ENCODE results near the gene TRIM46. TPM values are rescaled to one million over a fixed set of nuclear protein-coding genes. Genes with fewer than 3 reads are reported as not detected.

Gene TRIM46
- total RNA-seq, 1 experiment from 2014 or later, result 0.21 TPM

GRCh38 chr1:155183775-155184221, 10.1 kb downstream of the TRIM46 start:
- H3K27me3 Mint-ChIP-seq (ENCODE audit: insufficient read depth, unreplicated experiment), result no peaks in the 10 kb centered on the region
- H3K9me3 Mint-ChIP-seq (ENCODE audit: unreplicated experiment), result no peaks in the 10 kb centered on the region
- peaks cover 21% of the 10 kb centered on the region for H3K4me1 Mint-ChIP-seq (ENCODE audit: insufficient read depth, unreplicated experiment)
- peaks cover 33% of the 10 kb centered on the region for H3K36me3 Mint-ChIP-seq (ENCODE audit: insufficient read depth, unreplicated experiment)
- ChIA-PET POLR2A (interaction anchor here (0.6 to 15.7 kb wide), 5 partner anchors 11 to 219 kb away, joined by 3 to 215 read pairs (median 3); partner anchors contain the start of gene KRTCAP2), CTCF (interaction anchor here (0.8 to 2.0 kb wide), 5 partner anchors 9 to 91 kb away, joined by 3 to 17 read pairs (median 6); partner anchors contain the start of gene KRTCAP2)
- BruUV-seq (replicated peaks), result no TSS peak
- H3K27ac Mint-ChIP-seq (ENCODE audit: low read depth, unreplicated experiment), result peak overlapping the region; percentile 4
- DNase-seq (ENCODE audit: unreplicated experiment), result no peak
- TF ChIP-seq CTCF (IDR thresholded peaks at IDR 0.05; ENCODE audit: unreplicated experiment), result no peak
- intact Hi-C loops (cut with micrococcal nuclease), result no loop called here
- H3K4me3 Mint-ChIP-seq (ENCODE audit: unreplicated experiment), result no peak overlapping the region

- BruUV-seq (replicated peaks), result no TSS peak
Observed at GRCh38 chr1:155184351-155184811, 10.7 kb downstream of the TRIM46 start.

DNA sequence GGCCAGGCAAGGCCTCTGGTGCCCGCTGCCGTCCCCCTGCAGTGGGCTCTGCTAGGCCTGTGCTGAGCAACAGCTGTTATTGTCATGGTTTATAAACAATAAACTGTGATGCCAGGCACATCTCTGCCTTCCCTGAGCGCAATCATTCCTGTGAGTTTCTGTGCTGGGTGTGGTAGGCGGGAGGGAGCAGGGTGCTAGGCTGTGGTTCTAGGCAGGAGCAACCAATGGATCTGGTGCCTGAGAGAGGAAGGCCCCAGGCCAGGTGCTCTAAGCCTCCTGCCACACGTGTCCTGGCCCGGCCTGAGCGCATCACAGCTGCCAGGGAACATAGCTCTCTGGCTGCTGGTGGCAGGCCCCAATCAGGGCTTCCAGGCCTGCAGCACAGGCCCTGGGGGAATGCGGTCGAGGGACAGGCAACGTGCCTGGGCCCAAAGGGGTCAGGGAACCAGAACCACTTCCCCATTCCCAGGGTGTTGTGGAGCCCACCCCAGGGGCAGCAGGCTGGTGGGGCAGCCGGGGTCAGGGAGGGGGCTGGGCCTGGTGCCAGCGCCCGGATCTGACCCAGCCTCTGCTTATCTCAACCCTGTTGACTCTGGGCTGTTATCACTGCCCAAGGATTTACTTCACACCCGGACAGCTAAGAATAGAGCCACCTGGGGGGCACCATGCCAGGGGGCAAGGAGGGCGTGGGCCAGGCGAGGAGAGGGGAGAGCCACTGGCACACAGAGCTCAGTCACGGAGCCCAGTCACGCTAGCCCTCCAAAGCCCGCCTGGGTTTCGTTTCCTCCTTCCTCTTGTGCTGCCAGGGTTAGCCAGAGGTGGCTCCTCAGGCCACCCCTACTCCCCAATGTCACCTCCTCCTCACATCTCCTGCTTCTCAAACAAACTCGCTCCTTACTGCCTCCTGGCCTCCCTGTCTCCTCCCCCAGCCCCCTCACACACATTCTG, 11.5 kb downstream of the TRIM46 start:
- intact Hi-C loops (cut with micrococcal nuclease), result no loop called here
- BruUV-seq (replicated peaks), result no TSS peak
- no peak overlapping the region for H3K4me3 Mint-ChIP-seq (ENCODE audit: unreplicated experiment)
- no peak overlapping the region for H3K27ac Mint-ChIP-seq (ENCODE audit: low read depth, unreplicated experiment)
- peaks cover 33% of the 10 kb centered on the region for H3K36me3 Mint-ChIP-seq (ENCODE audit: insufficient read depth, unreplicated experiment)
- peaks cover 21% of the 10 kb centered on the region for H3K4me1 Mint-ChIP-seq (ENCODE audit: insufficient read depth, unreplicated experiment)
- ChIA-PET POLR2A (interaction anchor here (1.5 to 15.7 kb wide), 3 partner anchors 10 to 22 kb away, joined by 4 to 215 read pairs (median 11); partner anchors contain the start of gene KRTCAP2), CTCF (interaction anchor here (0.6 to 2.7 kb wide), 7 partner anchors 8 to 47 kb away, joined by 4 to 18 read pairs (median 12); partner anchors contain the start of gene KRTCAP2)
- TF ChIP-seq CTCF (IDR thresholded peaks at IDR 0.05; ENCODE audit: unreplicated experiment), result no peak
- no peak for DNase-seq (ENCODE audit: unreplicated experiment)
- no peaks in the 10 kb centered on the region for H3K9me3 Mint-ChIP-seq (ENCODE audit: unreplicated experiment)
- H3K27me3 Mint-ChIP-seq (ENCODE audit: insufficient read depth, unreplicated experiment), result no peaks in the 10 kb centered on the region

More at GRCh38 chr1:155184351-155184811, 10.7 kb downstream of the TRIM46 start:
- Mint-ChIP-seq H3K4me1 (ENCODE audit: insufficient read depth, unreplicated experiment) (peaks cover 21% of the 10 kb centered on the region), H3K9me3 (ENCODE audit: unreplicated experiment) (no peaks in the 10 kb centered on the region), H3K27me3 (ENCODE audit: insufficient read depth, unreplicated experiment) (no peaks in the 10 kb centered on the region), H3K27ac (ENCODE audit: low read depth, unreplicated experiment) (no peak overlapping the region), H3K4me3 (ENCODE audit: unreplicated experiment) (no peak overlapping the region), H3K36me3 (ENCODE audit: insufficient read depth, unreplicated experiment) (peaks cover 33% of the 10 kb centered on the region)
- DNase-seq (ENCODE audit: unreplicated experiment), result no peak
- ChIA-PET CTCF (interaction anchor here (0.8 to 2.7 kb wide), 7 partner anchors 7 to 92 kb away, joined by 3 to 18 read pairs (median 12); partner anchors contain the start of gene KRTCAP2), POLR2A (interaction anchor here (0.6 to 15.7 kb wide), 5 partner anchors 10 to 146 kb away, joined by 3 to 215 read pairs (median 4); partner anchors contain the start of gene KRTCAP2)
- intact Hi-C loops (cut with micrococcal nuclease), result no loop called here
- no peak for TF ChIP-seq CTCF (IDR thresholded peaks at IDR 0.05; ENCODE audit: unreplicated experiment)

- DNase-seq (ENCODE audit: unreplicated experiment), result no peak
- no peaks in the 10 kb centered on the region for H3K9me3 Mint-ChIP-seq (ENCODE audit: unreplicated experiment)
- H3K27me3 Mint-ChIP-seq (ENCODE audit: insufficient read depth, unreplicated experiment), result no peaks in the 10 kb centered on the region
- no peak overlapping the region for H3K27ac Mint-ChIP-seq (ENCODE audit: low read depth, unreplicated experiment)
- peaks cover 21% of the 10 kb centered on the region for H3K4me1 Mint-ChIP-seq (ENCODE audit: insufficient read depth, unreplicated experiment)
- intact Hi-C loops (cut with micrococcal nuclease), result no loop called here
- H3K4me3 Mint-ChIP-seq (ENCODE audit: unreplicated experiment), result no peak overlapping the region
- POLR2A ChIA-PET, result interaction anchor here (1.5 to 15.7 kb wide), 2 partner anchors 9 to 21 kb away, joined by 4 to 215 read pairs; no protein-coding TSS in a partner anchor
- H3K36me3 Mint-ChIP-seq (ENCODE audit: insufficient read depth, unreplicated experiment), result peaks cover 33% of the 10 kb centered on the region
- BruUV-seq (replicated peaks), result no TSS peak
- CTCF ChIA-PET, result interaction anchor here (0.6 to 2.7 kb wide), 5 partner anchors 8 to 48 kb away, joined by 4 to 18 read pairs (median 15); partner anchors contain the start of gene KRTCAP2
- no peak for TF ChIP-seq CTCF (IDR thresholded peaks at IDR 0.05; ENCODE audit: unreplicated experiment)
Observed at GRCh38 chr1:155185783-155186066, 12.1 kb downstream of the TRIM46 start.
